HCT116 (cell line): ENCODE results near the gene PRLR.

ENCODE experiments used
- CBX3 ChIP-seq: IDR thresholded peaks from 2 replicates; pipeline ENCODE4 v1.6.1; 2012; ENCODE audit warnings: low read depth
- CEBPB ChIP-seq: IDR thresholded peaks from 2 replicates; pipeline ENCODE4 v1.6.1; 2012; ENCODE audit warnings: low read depth
- CTCF ChIP-seq, 3 experiments: fragments of 200-600 bp in 1 of 3; sonication (generic) in 1 of 3; IDR thresholded peaks in 2 of 3; conservative IDR thresholded peaks in 1 of 3; 2 replicates each; pipeline ENCODE4 v1.5.1; 2012 to 2017; ENCODE audit warnings: low read depth in 2 of 3, low read length in 2 of 3, antibody characterized with exemption in 1 of 3, borderline replicate concordance in 1 of 3, control low read depth in 1 of 3, mild to moderate bottlenecking in 1 of 3, mixed read lengths in 1 of 3, mixed run types in 1 of 3, moderate library complexity in 1 of 3; ENCODE audit not compliant: insufficient read depth in 1 of 3
- ELF1 ChIP-seq: IDR thresholded peaks from 2 replicates; pipeline ENCODE4 v1.6.1; 2012; ENCODE audit warnings: low read depth, borderline replicate concordance
- EZH2 ChIP-seq: fragments of 200-600 bp; sonication (generic); IDR thresholded peaks from 2 replicates; pipeline ENCODE4 v1.6.1; 2017; ENCODE audit warnings: antibody characterized with exemption, mixed run types
- MAX ChIP-seq: IDR thresholded peaks from 2 replicates; pipeline ENCODE4 v1.6.1; 2012
- POLR2A ChIP-seq: IDR thresholded peaks from 2 replicates; pipeline ENCODE4 v1.7.0; 2011; ENCODE audit warnings: borderline replicate concordance; ENCODE audit not compliant: insufficient read depth, insufficient read length; ENCODE audit errors: extremely low read depth
- POLR2AphosphoS5 ChIP-seq: IDR thresholded peaks from 2 replicates; pipeline ENCODE4 v1.6.1; 2011; ENCODE audit warnings: mild to moderate bottlenecking, low read depth, low read length, moderate library complexity
- RAD21 ChIP-seq: IDR thresholded peaks from 2 replicates; pipeline ENCODE4 v1.6.1; 2012; ENCODE audit warnings: low read depth, mild to moderate bottlenecking
- SIN3A ChIP-seq: IDR thresholded peaks from 2 replicates; pipeline ENCODE4 v1.6.1; 2012; ENCODE audit warnings: low read depth
- YY1 ChIP-seq: IDR thresholded peaks from 2 replicates; pipeline ENCODE4 v1.6.1; 2011; ENCODE audit warnings: low read length, low read depth, moderate library complexity, mild to moderate bottlenecking; ENCODE audit not compliant: insufficient replicate concordance; ENCODE audit errors: extremely low read depth

DNA sequence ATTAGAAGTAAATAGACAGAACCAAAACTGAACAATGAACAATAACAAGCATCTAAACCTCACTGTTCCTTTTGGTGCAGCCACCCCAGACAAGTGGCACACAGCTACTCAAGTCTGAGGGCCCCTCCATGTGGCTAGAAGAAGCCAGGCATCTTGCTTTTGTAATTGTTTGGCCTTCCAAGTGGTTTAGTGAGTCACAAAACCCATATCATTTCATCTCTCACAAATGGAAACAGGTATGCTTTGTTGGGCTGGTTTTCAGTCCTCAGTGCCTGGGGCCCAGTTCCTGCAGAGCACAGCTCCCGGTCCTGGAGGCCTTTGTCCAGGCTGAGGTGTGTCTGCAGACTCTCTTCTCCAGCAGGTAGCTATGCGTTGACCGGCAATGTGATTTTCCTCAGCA, 16.7 kb downstream of the PRLR start:
- TF ChIP-seq SIN3A = no peak
- TF ChIP-seq CTCF (IDR thresholded peaks at IDR 0.05 in 2 of 3, conservative IDR thresholded peaks at IDR 0.05 in 1 of 3; ENCODE audit: borderline replicate concordance in 1 of 3, insufficient read depth in 1 of 3, low read depth in 2 of 3, low read length in 2 of 3) = no peak
- TF ChIP-seq POLR2AphosphoS5 = no peak
- no peak for TF ChIP-seq POLR2A
- no peak for TF ChIP-seq MAX
- no peak for TF ChIP-seq CEBPB
- TF ChIP-seq EZH2 = no peak
- TF ChIP-seq CBX3 = no peak
- TF ChIP-seq YY1 = no peak
- no peak for TF ChIP-seq RAD21
- TF ChIP-seq ELF1 = no peak
